Measurements from ENCODE around the gene METTL21C.

Gene METTL21C

GRCh38 chr13:102654756-102655155, 40.1 kb downstream of the METTL21C start:
- H3K27ac Mint-ChIP-seq: no peak overlapping the region
- H3K27me3 Mint-ChIP-seq: no peaks in the 10 kb centered on the region
- no peaks in the 10 kb centered on the region for H3K9me3 Mint-ChIP-seq
- H3K4me1 Mint-ChIP-seq: no peaks in the 10 kb centered on the region
- peaks cover 26% of the 10 kb centered on the region for H3K36me3 Mint-ChIP-seq
- H3K4me3 Mint-ChIP-seq: no peak overlapping the region

- H3K27ac Mint-ChIP-seq: no peak overlapping the region
- H3K27me3 Mint-ChIP-seq: no peaks in the 10 kb centered on the region
- H3K9me3 Mint-ChIP-seq: no peaks in the 10 kb centered on the region
- no peaks in the 10 kb centered on the region for H3K4me1 Mint-ChIP-seq
- H3K36me3 Mint-ChIP-seq: peaks cover 12% of the 10 kb centered on the region
- H3K4me3 Mint-ChIP-seq: no peak overlapping the region
These were observed 43.0 kb downstream of the METTL21C start for GRCh38 chr13:102651892-102652291.

- Mint-ChIP-seq H3K4me1 (peaks cover 3% of the 10 kb centered on the region), H3K36me3 (peaks cover 13% of the 10 kb centered on the region), H3K4me3 (no peak overlapping the region), H3K27ac (no peak overlapping the region), H3K27me3 (no peaks in the 10 kb centered on the region), H3K9me3 (no peaks in the 10 kb centered on the region)
These were observed 43.5 kb downstream of the METTL21C start for GRCh38 chr13:102651392-102651791.

- H3K27ac Mint-ChIP-seq: no peak overlapping the region
- no peaks in the 10 kb centered on the region for H3K27me3 Mint-ChIP-seq
- H3K36me3 Mint-ChIP-seq: peaks cover 13% of the 10 kb centered on the region
- no peak overlapping the region for H3K4me3 Mint-ChIP-seq
- no peaks in the 10 kb centered on the region for H3K9me3 Mint-ChIP-seq
- peaks cover 4% of the 10 kb centered on the region for H3K4me1 Mint-ChIP-seq
These were observed 44.4 kb downstream of the METTL21C start for GRCh38 chr13:102650444-102650843.

- H3K36me3 Mint-ChIP-seq: peaks cover 16% of the 10 kb centered on the region
- H3K27ac Mint-ChIP-seq: peak overlapping the region; percentile 76
- H3K4me3 Mint-ChIP-seq: no peak overlapping the region
- peaks cover 9% of the 10 kb centered on the region for H3K4me1 Mint-ChIP-seq
- H3K9me3 Mint-ChIP-seq: no peaks in the 10 kb centered on the region
- no peaks in the 10 kb centered on the region for H3K27me3 Mint-ChIP-seq
These were observed 46.8 kb downstream of the METTL21C start for GRCh38 chr13:102648046-102648445.

GRCh38 chr13:102645701-102646100, 49.1 kb downstream of the METTL21C start:
- Mint-ChIP-seq H3K9me3 (no peaks in the 10 kb centered on the region), H3K36me3 (peaks cover 13% of the 10 kb centered on the region), H3K27ac (peak overlapping the region; percentile 30), H3K27me3 (no peaks in the 10 kb centered on the region), H3K4me1 (peaks cover 11% of the 10 kb centered on the region), H3K4me3 (no peak overlapping the region)

GRCh38 chr13:102643656-102644055, 51.2 kb downstream of the METTL21C start:
- H3K4me3 Mint-ChIP-seq: no peak overlapping the region
- H3K27me3 Mint-ChIP-seq: no peaks in the 10 kb centered on the region
- peak overlapping the region; percentile 61 for H3K27ac Mint-ChIP-seq
- peaks cover 16% of the 10 kb centered on the region for H3K36me3 Mint-ChIP-seq
- H3K4me1 Mint-ChIP-seq: peaks cover 15% of the 10 kb centered on the region
- no peaks in the 10 kb centered on the region for H3K9me3 Mint-ChIP-seq

- Mint-ChIP-seq H3K27ac (no peak overlapping the region), H3K4me3 (no peak overlapping the region), H3K9me3 (no peaks in the 10 kb centered on the region), H3K4me1 (peaks cover 15% of the 10 kb centered on the region), H3K36me3 (peaks cover 15% of the 10 kb centered on the region), H3K27me3 (no peaks in the 10 kb centered on the region)
These were observed 52.4 kb downstream of the METTL21C start for GRCh38 chr13:102642475-102642874.

- H3K36me3 Mint-ChIP-seq: peaks cover 19% of the 10 kb centered on the region
- H3K27me3 Mint-ChIP-seq: no peaks in the 10 kb centered on the region
- no peaks in the 10 kb centered on the region for H3K9me3 Mint-ChIP-seq
- no peak overlapping the region for H3K4me3 Mint-ChIP-seq
- no peak overlapping the region for H3K27ac Mint-ChIP-seq
- peaks cover 15% of the 10 kb centered on the region for H3K4me1 Mint-ChIP-seq
These were observed 52.8 kb downstream of the METTL21C start for GRCh38 chr13:102642029-102642428.

- peaks cover 9% of the 10 kb centered on the region for H3K4me1 Mint-ChIP-seq
- H3K4me3 Mint-ChIP-seq: no peak overlapping the region
- no peaks in the 10 kb centered on the region for H3K27me3 Mint-ChIP-seq
- peaks cover 23% of the 10 kb centered on the region for H3K36me3 Mint-ChIP-seq
- no peak overlapping the region for H3K27ac Mint-ChIP-seq
- H3K9me3 Mint-ChIP-seq: no peaks in the 10 kb centered on the region
These were observed 56.1 kb downstream of the METTL21C start for GRCh38 chr13:102638741-102639140.

Data from activated naive CD4-positive, alpha-beta T cell treated with anti-CD3 and anti-CD28 coated beads, Interleukin-2, amount 50 U/mL, for 24 hours (primary cell).